ENCODE measurements around the gene MARVELD3.

DNA sequence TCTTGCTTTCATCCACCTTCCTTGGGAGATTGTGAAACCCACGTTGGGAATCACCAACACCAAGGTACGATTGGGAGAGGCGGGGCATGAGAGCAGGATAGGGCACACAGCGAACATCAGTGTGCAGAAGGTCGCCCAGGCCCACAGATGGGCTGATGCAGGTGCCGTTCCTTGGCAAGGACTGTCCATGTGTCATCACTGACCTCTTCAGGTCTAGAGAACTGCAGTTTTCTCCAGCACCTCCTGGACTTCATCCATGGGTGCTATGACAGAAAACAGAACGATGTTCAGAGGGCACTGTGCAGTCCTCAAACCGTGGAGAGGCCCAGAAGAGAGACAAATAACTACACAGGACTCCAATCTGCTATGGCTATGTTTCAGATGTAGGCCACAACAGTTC is 25.2 kb upstream of the MARVELD3 start:
- TF ChIP-seq, protein P1, sequence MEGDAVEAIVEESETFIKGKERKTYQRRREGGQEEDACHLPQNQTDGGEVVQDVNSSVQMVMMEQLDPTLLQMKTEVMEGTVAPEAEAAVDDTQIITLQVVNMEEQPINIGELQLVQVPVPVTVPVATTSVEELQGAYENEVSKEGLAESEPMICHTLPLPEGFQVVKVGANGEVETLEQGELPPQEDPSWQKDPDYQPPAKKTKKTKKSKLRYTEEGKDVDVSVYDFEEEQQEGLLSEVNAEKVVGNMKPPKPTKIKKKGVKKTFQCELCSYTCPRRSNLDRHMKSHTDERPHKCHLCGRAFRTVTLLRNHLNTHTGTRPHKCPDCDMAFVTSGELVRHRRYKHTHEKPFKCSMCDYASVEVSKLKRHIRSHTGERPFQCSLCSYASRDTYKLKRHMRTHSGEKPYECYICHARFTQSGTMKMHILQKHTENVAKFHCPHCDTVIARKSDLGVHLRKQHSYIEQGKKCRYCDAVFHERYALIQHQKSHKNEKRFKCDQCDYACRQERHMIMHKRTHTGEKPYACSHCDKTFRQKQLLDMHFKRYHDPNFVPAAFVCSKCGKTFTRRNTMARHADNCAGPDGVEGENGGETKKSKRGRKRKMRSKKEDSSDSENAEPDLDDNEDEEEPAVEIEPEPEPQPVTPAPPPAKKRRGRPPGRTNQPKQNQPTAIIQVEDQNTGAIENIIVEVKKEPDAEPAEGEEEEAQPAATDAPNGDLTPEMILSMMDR (conservative IDR thresholded peaks at IDR 0.05; ENCODE audit: low read length), result no peak
- no peak for TF ChIP-seq EZH2phosphoT487 (IDR thresholded peaks at IDR 0.05; ENCODE audit: borderline replicate concordance)

Data from Loucy (cell line).